ENCODE results near the gene FAM221B.
A peak's percentile ranks its signal among the peaks of the same experiment; 100 is the strongest.

FAM221B gene

DNA sequence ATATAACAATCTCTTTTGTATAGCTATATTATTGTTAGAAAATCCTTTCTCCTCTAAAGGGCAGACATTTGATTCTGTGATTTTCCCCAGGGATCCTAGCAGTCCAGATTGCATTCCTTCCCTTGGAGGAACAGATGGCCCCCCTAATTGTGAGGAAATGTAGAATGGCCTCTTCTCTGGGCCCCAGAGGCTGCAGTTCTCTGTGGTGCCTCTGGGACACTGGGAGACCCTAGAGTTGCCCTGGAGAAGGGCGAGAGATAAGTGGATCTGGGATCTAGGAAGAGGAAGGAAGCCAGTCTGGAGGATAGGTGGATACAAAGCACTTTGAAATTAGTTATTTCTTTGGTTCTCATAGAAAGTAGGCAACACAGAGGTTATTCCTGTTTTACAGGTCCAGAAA lies 11.8 kb downstream of the FAM221B start:
- no peak for DNase-seq (ENCODE audit: low spot score)

DNA sequence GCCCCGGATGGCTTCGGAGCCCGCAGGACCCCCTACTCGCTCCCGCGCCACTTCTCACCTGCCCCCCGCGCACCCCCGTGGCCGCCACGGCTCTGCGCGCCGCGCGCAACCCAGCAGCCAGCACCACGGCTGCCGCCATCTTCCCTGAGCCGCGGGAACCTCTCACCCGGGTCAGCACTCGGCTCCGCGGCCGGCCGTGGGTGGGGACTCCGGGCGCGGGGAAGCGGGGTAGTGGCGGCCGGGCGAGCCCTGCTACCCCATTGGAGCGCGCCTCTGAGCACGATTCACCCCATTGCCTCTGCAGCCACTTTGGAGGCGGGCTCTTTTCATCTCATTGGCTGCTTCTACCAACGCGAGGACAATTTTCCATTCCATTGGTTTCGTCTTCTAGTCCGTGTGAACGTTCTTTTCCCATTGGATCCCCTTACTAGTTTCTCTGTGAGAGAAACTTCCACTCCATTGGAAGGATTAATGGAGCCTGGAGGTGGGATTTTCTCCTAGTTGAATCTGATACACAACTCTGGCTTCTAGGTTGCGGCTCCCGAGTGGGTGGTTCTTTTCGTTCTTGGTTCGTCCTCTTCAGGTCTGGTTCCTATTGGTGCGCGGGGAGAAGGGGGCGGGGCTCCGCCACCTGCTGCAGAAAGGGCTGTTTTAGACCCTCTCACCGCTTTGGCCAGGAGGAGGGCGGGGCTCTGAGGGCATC lies 13.5 kb downstream of the FAM221B start, which contains the start of gene HINT2:
Gene HINT2, minus strand, starts transcription at position 202 of the 703 bp plus-strand sequence. Its CDS starts 63 bp downstream, at position 139.
- TF ChIP-seq, protein P1, sequence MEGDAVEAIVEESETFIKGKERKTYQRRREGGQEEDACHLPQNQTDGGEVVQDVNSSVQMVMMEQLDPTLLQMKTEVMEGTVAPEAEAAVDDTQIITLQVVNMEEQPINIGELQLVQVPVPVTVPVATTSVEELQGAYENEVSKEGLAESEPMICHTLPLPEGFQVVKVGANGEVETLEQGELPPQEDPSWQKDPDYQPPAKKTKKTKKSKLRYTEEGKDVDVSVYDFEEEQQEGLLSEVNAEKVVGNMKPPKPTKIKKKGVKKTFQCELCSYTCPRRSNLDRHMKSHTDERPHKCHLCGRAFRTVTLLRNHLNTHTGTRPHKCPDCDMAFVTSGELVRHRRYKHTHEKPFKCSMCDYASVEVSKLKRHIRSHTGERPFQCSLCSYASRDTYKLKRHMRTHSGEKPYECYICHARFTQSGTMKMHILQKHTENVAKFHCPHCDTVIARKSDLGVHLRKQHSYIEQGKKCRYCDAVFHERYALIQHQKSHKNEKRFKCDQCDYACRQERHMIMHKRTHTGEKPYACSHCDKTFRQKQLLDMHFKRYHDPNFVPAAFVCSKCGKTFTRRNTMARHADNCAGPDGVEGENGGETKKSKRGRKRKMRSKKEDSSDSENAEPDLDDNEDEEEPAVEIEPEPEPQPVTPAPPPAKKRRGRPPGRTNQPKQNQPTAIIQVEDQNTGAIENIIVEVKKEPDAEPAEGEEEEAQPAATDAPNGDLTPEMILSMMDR (IDR thresholded peaks at IDR 0.05; ENCODE audit: extremely low read depth, missing control alignments), result no peak

More for the DNA sequence above, 11.8 kb downstream of the FAM221B start:
- TF ChIP-seq, protein P1 (IDR thresholded peaks at IDR 0.05; ENCODE audit: extremely low read depth, missing control alignments), result no peak

GRCh38 chr9:35814106-35814840 lies 14.3 kb downstream of the FAM221B start:
- peak; percentile 53 for DNase-seq (ENCODE audit: low spot score)

More for the DNA sequence above, 13.5 kb downstream of the FAM221B start, which contains the start of gene HINT2:
- DNase-seq (ENCODE audit: low spot score), result peak; percentile 96

GRCh38 chr9:35813434-35814105 lies 15.0 kb downstream of the FAM221B start:
- TF ChIP-seq, protein P1 (IDR thresholded peaks at IDR 0.05; ENCODE audit: extremely low read depth, missing control alignments), result no peak
- DNase-seq (ENCODE audit: low spot score), result no peak

More at GRCh38 chr9:35814106-35814840, 14.3 kb downstream of the FAM221B start:
- TF ChIP-seq, protein P1 (IDR thresholded peaks at IDR 0.05; ENCODE audit: extremely low read depth, missing control alignments), result peak; percentile 11

- peak; percentile 93 for DNase-seq (ENCODE audit: low spot score)
Measured at GRCh38 chr9:35812025-35812602, 16.4 kb downstream of the FAM221B start, which contains the start of gene SPAG8. Gene SPAG8, minus strand, starts transcription at chr9:35812262. Its CDS starts 115 bp downstream, at chr9:35812147.

DNA sequence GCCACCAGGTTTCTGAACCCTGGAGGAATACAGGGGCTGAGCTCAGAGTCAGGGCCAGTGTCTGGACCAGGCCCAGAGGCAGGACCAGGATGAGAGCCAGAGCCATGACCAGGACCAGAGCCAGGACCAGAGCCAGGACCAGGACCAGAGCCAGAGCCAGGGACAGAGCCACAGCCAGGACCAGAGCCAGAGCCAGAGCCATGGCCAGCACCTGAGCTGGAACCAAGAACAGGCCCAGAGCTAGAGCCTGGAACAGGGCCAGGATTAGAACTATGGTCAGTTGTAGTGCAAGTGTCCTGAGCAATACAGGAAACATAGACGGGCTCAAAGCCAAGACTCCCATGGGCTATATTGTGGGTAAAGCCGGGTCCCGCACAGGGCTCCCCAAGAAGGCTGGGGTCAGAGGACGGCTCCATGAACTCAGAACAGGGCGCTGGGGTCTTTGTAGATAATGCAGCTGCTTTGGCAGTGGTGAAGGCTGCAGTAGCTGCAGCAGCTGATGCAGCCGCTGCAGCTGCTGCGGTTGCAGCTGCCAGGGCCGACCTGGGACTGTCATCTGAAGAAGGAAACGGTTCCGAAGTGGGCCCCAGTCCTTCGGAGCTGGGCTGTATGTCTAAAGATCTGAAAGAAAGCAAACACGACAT lies 17.0 kb downstream of the FAM221B start:
- no peak for DNase-seq (ENCODE audit: low spot score)
- TF ChIP-seq, protein P1 (IDR thresholded peaks at IDR 0.05; ENCODE audit: extremely low read depth, missing control alignments), result no peak

More at GRCh38 chr9:35812025-35812602, 16.4 kb downstream of the FAM221B start, which contains the start of gene SPAG8:
- TF ChIP-seq, protein P1 (IDR thresholded peaks at IDR 0.05; ENCODE audit: extremely low read depth, missing control alignments), result no peak

Data from GM20000 (cell line).